Neural progenitor cell (in vitro differentiated cells): ENCODE results near the gene NUDT3.

Experiments
- EZH2phosphoT487 ChIP-seq: fragments of 200-600 bp; sonication (generic); IDR thresholded peaks from 2 replicates; pipeline ENCODE4 v1.6.1; 2017; ENCODE audit warnings: antibody characterized with exemption
- TF ChIP-seq, protein P1 (sequence below): fragments of 200-600 bp; sonication (generic); IDR thresholded peaks from 2 replicates; pipeline ENCODE4 v1.5.1; 2017; ENCODE audit warnings: antibody characterized with exemption, mild to moderate bottlenecking

DNA sequence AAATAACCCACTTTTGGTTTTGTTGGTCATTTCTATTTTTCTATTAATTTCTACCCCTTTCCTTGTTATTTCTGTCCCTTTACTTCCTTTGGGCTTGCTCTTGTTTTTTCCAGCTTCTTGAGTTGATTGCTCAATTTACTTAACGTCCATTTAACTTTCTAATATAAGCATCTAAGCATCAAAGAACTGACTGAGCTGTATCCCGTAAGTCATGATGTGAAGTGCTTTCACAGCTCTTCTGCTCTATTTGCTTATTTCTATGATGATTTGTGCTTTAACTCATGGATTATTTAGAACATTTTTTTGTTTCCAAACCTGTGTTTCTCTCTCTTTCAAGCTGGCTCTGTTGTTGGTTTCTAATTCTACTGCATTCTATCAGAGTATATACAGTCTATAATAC is 87.0 kb downstream of the NUDT3 start:
- TF ChIP-seq, protein P1, sequence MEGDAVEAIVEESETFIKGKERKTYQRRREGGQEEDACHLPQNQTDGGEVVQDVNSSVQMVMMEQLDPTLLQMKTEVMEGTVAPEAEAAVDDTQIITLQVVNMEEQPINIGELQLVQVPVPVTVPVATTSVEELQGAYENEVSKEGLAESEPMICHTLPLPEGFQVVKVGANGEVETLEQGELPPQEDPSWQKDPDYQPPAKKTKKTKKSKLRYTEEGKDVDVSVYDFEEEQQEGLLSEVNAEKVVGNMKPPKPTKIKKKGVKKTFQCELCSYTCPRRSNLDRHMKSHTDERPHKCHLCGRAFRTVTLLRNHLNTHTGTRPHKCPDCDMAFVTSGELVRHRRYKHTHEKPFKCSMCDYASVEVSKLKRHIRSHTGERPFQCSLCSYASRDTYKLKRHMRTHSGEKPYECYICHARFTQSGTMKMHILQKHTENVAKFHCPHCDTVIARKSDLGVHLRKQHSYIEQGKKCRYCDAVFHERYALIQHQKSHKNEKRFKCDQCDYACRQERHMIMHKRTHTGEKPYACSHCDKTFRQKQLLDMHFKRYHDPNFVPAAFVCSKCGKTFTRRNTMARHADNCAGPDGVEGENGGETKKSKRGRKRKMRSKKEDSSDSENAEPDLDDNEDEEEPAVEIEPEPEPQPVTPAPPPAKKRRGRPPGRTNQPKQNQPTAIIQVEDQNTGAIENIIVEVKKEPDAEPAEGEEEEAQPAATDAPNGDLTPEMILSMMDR = no peak
- no peak for TF ChIP-seq EZH2phosphoT487
